ENCODE measurements around the gene ALDH1A1. TPM values are rescaled to one million over a fixed set of nuclear protein-coding genes. Genes with fewer than 3 reads are reported as not detected.

ALDH1A1 gene
- total RNA-seq, 2 experiments from 2014 or later, result not detected

GRCh38 chr9:72984226-72984947 is 31.5 kb upstream of the ALDH1A1 start:
- Mint-ChIP-seq H3K27me3 (ENCODE audit: low read depth) (no peaks in the 10 kb centered on the region), H3K9me3 (no peaks in the 10 kb centered on the region), H3K27ac (no peak overlapping the region), H3K4me1 (ENCODE audit: low read depth) (no peaks in the 10 kb centered on the region), H3K4me3 (no peak overlapping the region), H3K36me3 (ENCODE audit: low read depth) (no peaks in the 10 kb centered on the region)
- DNase-seq, result no peak
- intact Hi-C loops (cut with micrococcal nuclease), result no loop called here
- CTCF ChIA-PET, result interaction anchor here (0.5 to 1.6 kb wide), 2 partner anchors 17 to 38 kb away, joined by 3 read pairs; no protein-coding TSS in a partner anchor

GRCh38 chr9:72983512-72984225 is 30.8 kb upstream of the ALDH1A1 start:
- Mint-ChIP-seq H3K4me3 (no peak overlapping the region), H3K27ac (no peak overlapping the region), H3K27me3 (ENCODE audit: low read depth) (no peaks in the 10 kb centered on the region), H3K9me3 (no peaks in the 10 kb centered on the region), H3K36me3 (ENCODE audit: low read depth) (no peaks in the 10 kb centered on the region), H3K4me1 (ENCODE audit: low read depth) (no peaks in the 10 kb centered on the region)
- CTCF ChIA-PET, result interaction anchor here (0.5 to 1.6 kb wide), 2 partner anchors 18 to 39 kb away, joined by 3 to 5 read pairs; no protein-coding TSS in a partner anchor
- no peak for DNase-seq
- intact Hi-C loops (cut with micrococcal nuclease), result no loop called here

GRCh38 chr9:72983056-72983455 is 30.2 kb upstream of the ALDH1A1 start:
- Mint-ChIP-seq H3K36me3 (ENCODE audit: low read depth) (no peaks in the 10 kb centered on the region), H3K4me3 (no peak overlapping the region), H3K4me1 (ENCODE audit: low read depth) (no peaks in the 10 kb centered on the region), H3K27ac (no peak overlapping the region), H3K27me3 (ENCODE audit: low read depth) (no peaks in the 10 kb centered on the region), H3K9me3 (no peaks in the 10 kb centered on the region)
- no peak for DNase-seq
- CTCF ChIA-PET, result interaction anchor here (1.6 kb wide), 1 partner anchor 39 kb away, joined by 3 read pairs; no protein-coding TSS in a partner anchor
- intact Hi-C loops (cut with micrococcal nuclease), result no loop called here

- intact Hi-C loops (cut with micrococcal nuclease), result no loop called here
- CTCF ChIA-PET, result no interaction called here
- Mint-ChIP-seq H3K27ac (no peak overlapping the region), H3K9me3 (no peaks in the 10 kb centered on the region), H3K4me1 (ENCODE audit: low read depth) (no peaks in the 10 kb centered on the region), H3K27me3 (ENCODE audit: low read depth) (no peaks in the 10 kb centered on the region), H3K4me3 (no peak overlapping the region), H3K36me3 (ENCODE audit: low read depth) (no peaks in the 10 kb centered on the region)
- no peak for DNase-seq
Observed at GRCh38 chr9:72982146-72982799, 29.4 kb upstream of the ALDH1A1 start.

GRCh38 chr9:72981433-72981832 is 28.6 kb upstream of the ALDH1A1 start:
- H3K27ac Mint-ChIP-seq, result no peak overlapping the region
- no peaks in the 10 kb centered on the region for H3K9me3 Mint-ChIP-seq
- intact Hi-C loops (cut with micrococcal nuclease), result no loop called here
- H3K4me1 Mint-ChIP-seq (ENCODE audit: low read depth), result no peaks in the 10 kb centered on the region
- CTCF ChIA-PET, result no interaction called here
- no peaks in the 10 kb centered on the region for H3K27me3 Mint-ChIP-seq (ENCODE audit: low read depth)
- H3K36me3 Mint-ChIP-seq (ENCODE audit: low read depth), result no peaks in the 10 kb centered on the region
- H3K4me3 Mint-ChIP-seq, result no peak overlapping the region
- DNase-seq, result no peak

GRCh38 chr9:72980600-72981265 is 27.9 kb upstream of the ALDH1A1 start:
- DNase-seq, result no peak
- CTCF ChIA-PET, result no interaction called here
- H3K36me3 Mint-ChIP-seq (ENCODE audit: low read depth), result no peaks in the 10 kb centered on the region
- H3K27me3 Mint-ChIP-seq (ENCODE audit: low read depth), result no peaks in the 10 kb centered on the region
- intact Hi-C loops (cut with micrococcal nuclease), result no loop called here
- no peak overlapping the region for H3K4me3 Mint-ChIP-seq
- H3K27ac Mint-ChIP-seq, result no peak overlapping the region
- no peaks in the 10 kb centered on the region for H3K9me3 Mint-ChIP-seq
- no peaks in the 10 kb centered on the region for H3K4me1 Mint-ChIP-seq (ENCODE audit: low read depth)

GRCh38 chr9:72980183-72980582 is 27.3 kb upstream of the ALDH1A1 start:
- H3K27ac Mint-ChIP-seq, result no peak overlapping the region
- CTCF ChIA-PET, result no interaction called here

GRCh38 chr9:72979405-72980100 is 26.7 kb upstream of the ALDH1A1 start:
- DNase-seq, result no peak
- no peaks in the 10 kb centered on the region for H3K27me3 Mint-ChIP-seq (ENCODE audit: low read depth)
- CTCF ChIA-PET, result no interaction called here
- intact Hi-C loops (cut with micrococcal nuclease), result no loop called here
- no peak overlapping the region for H3K4me3 Mint-ChIP-seq
- H3K27ac Mint-ChIP-seq, result no peak overlapping the region
- H3K4me1 Mint-ChIP-seq (ENCODE audit: low read depth), result no peaks in the 10 kb centered on the region
- H3K9me3 Mint-ChIP-seq, result no peaks in the 10 kb centered on the region
- no peaks in the 10 kb centered on the region for H3K36me3 Mint-ChIP-seq (ENCODE audit: low read depth)

More at GRCh38 chr9:72980183-72980582, 27.3 kb upstream of the ALDH1A1 start:
- H3K4me1 Mint-ChIP-seq (ENCODE audit: low read depth), result no peaks in the 10 kb centered on the region
- no peaks in the 10 kb centered on the region for H3K36me3 Mint-ChIP-seq (ENCODE audit: low read depth)
- no peaks in the 10 kb centered on the region for H3K9me3 Mint-ChIP-seq
- no peak overlapping the region for H3K4me3 Mint-ChIP-seq
- no peak for DNase-seq
- intact Hi-C loops (cut with micrococcal nuclease), result no loop called here
- H3K27me3 Mint-ChIP-seq (ENCODE audit: low read depth), result no peaks in the 10 kb centered on the region

- intact Hi-C loops (cut with micrococcal nuclease), result no loop called here
- no peaks in the 10 kb centered on the region for H3K27me3 Mint-ChIP-seq (ENCODE audit: low read depth)
- no peak overlapping the region for H3K27ac Mint-ChIP-seq
- H3K36me3 Mint-ChIP-seq (ENCODE audit: low read depth), result no peaks in the 10 kb centered on the region
- no peaks in the 10 kb centered on the region for H3K9me3 Mint-ChIP-seq
- no peak for DNase-seq
- CTCF ChIA-PET, result no interaction called here
- no peak overlapping the region for H3K4me3 Mint-ChIP-seq
- no peaks in the 10 kb centered on the region for H3K4me1 Mint-ChIP-seq (ENCODE audit: low read depth)
Observed at GRCh38 chr9:72978744-72979143, 25.9 kb upstream of the ALDH1A1 start.

GRCh38 chr9:72977670-72978069 is 24.8 kb upstream of the ALDH1A1 start:
- Mint-ChIP-seq H3K36me3 (ENCODE audit: low read depth) (no peaks in the 10 kb centered on the region), H3K9me3 (no peaks in the 10 kb centered on the region), H3K27me3 (ENCODE audit: low read depth) (no peaks in the 10 kb centered on the region), H3K4me1 (ENCODE audit: low read depth) (no peaks in the 10 kb centered on the region), H3K27ac (no peak overlapping the region), H3K4me3 (no peak overlapping the region)
- intact Hi-C loops (cut with micrococcal nuclease), result no loop called here
- CTCF ChIA-PET, result interaction anchor here (1.0 kb wide), 1 partner anchor 9 kb away, joined by 3 read pairs; no protein-coding TSS in a partner anchor
- no peak for DNase-seq

- Mint-ChIP-seq H3K4me3 (no peak overlapping the region), H3K36me3 (ENCODE audit: low read depth) (no peaks in the 10 kb centered on the region)
- CTCF ChIA-PET, result no interaction called here
Observed at GRCh38 chr9:72974501-72974900, 21.6 kb upstream of the ALDH1A1 start.

GRCh38 chr9:72972636-72973035 is 19.8 kb upstream of the ALDH1A1 start:
- DNase-seq, result no peak
- H3K27ac Mint-ChIP-seq, result no peak overlapping the region
- CTCF ChIA-PET, result no interaction called here
- no peaks in the 10 kb centered on the region for H3K4me1 Mint-ChIP-seq (ENCODE audit: low read depth)
- peaks cover 2% of the 10 kb centered on the region for H3K27me3 Mint-ChIP-seq (ENCODE audit: low read depth)
- H3K36me3 Mint-ChIP-seq (ENCODE audit: low read depth), result no peaks in the 10 kb centered on the region
- intact Hi-C loops (cut with micrococcal nuclease), result no loop called here
- H3K4me3 Mint-ChIP-seq, result no peak overlapping the region
- H3K9me3 Mint-ChIP-seq, result no peaks in the 10 kb centered on the region

More at GRCh38 chr9:72974501-72974900, 21.6 kb upstream of the ALDH1A1 start:
- Mint-ChIP-seq H3K27me3 (ENCODE audit: low read depth) (peaks cover 2% of the 10 kb centered on the region), H3K27ac (no peak overlapping the region), H3K4me1 (ENCODE audit: low read depth) (no peaks in the 10 kb centered on the region), H3K9me3 (no peaks in the 10 kb centered on the region)
- intact Hi-C loops (cut with micrococcal nuclease), result no loop called here
- DNase-seq, result no peak
